Measurements from ENCODE around the gene FBLN2. TPM values are rescaled to one million over a fixed set of nuclear protein-coding genes. Genes with fewer than 3 reads are reported as not detected.

FBLN2 gene
- total and polyA plus RNA-seq, 4 donors: 1.3 to 9.1 (median 4.3) TPM

- Histone ChIP-seq H3K4me3 (ENCODE audit: low read depth in 1 of 3, low read length in 3 of 3) (no peak overlapping the region), H3K36me3 (ENCODE audit: control insufficient read depth in 4 of 4, insufficient read depth in 3 of 4, low read depth in 1 of 4, low read length in 3 of 4) (no peaks in the 10 kb centered on the region), H3K4me1 (ENCODE audit: control insufficient read depth in 4 of 4, insufficient read depth in 4 of 4, low read length in 3 of 4) (no peaks in the 10 kb centered on the region), H3K27me3 (ENCODE audit: control insufficient read depth in 4 of 4, insufficient read depth in 4 of 4, low read length in 3 of 4) (peaks cover 0 to 5% (median 0%) of the 10 kb centered on the region in 4 donors), H3K27ac (ENCODE audit: low read depth in 1 of 2, low read length in 2 of 2) (no peak overlapping the region), H3K9me3 (ENCODE audit: control insufficient read depth in 4 of 4, low read length in 3 of 4) (no peaks in the 10 kb centered on the region), H3K9ac (ENCODE audit: low read depth in 1 of 2, low read length in 2 of 2) (no peak overlapping the region)
- 90% methylated on average over 16 of the region's 16 CpGs for WGBS
- no peak for DNase-seq (ENCODE audit: low spot score)
- TF ChIP-seq MAX (IDR thresholded peaks at IDR 0.05) (no peak), RXRA (IDR thresholded peaks at IDR 0.05) (no peak), JUND (IDR thresholded peaks at IDR 0.05) (no peak), FOXA2 (IDR thresholded peaks at IDR 0.05) (no peak), CTCF (IDR thresholded peaks at IDR 0.05; ENCODE audit: low read depth, low read length, missing input control) (no peak), ATF3 (IDR thresholded peaks at IDR 0.05) (no peak), SP1 (IDR thresholded peaks at IDR 0.05) (no peak), YY1 (IDR thresholded peaks at IDR 0.05) (no peak), NR2F2 (IDR thresholded peaks at IDR 0.05) (no peak), GABPA (IDR thresholded peaks at IDR 0.05 in 1 of 2, conservative IDR thresholded peaks at IDR 0.05 in 1 of 2) (no peak), HNF4G (IDR thresholded peaks at IDR 0.05) (no peak), HNF4A (conservative IDR thresholded peaks at IDR 0.05) (no peak), TAF1 (conservative IDR thresholded peaks at IDR 0.05) (no peak), RAD21 (IDR thresholded peaks at IDR 0.05) (no peak), REST (IDR thresholded peaks at IDR 0.05) (no peak), EGR1 (IDR thresholded peaks at IDR 0.05; ENCODE audit: low read depth in 2 of 2) (no peak)
These were observed 80.7 kb downstream of the FBLN2 start for GRCh38 chr3:13629644-13630043.

- H3K27me3 ChIP-seq (ENCODE audit: control insufficient read depth in 4 of 4, insufficient read depth in 4 of 4, low read length in 3 of 4): peaks cover 0 to 5% (median 0%) of the 10 kb centered on the region in 4 donors
- no peak for DNase-seq (ENCODE audit: low spot score)
- no peak overlapping the region for H3K9ac ChIP-seq (ENCODE audit: low read depth in 1 of 2, low read length in 2 of 2)
- H3K36me3 ChIP-seq (ENCODE audit: control insufficient read depth in 4 of 4, insufficient read depth in 3 of 4, low read depth in 1 of 4, low read length in 3 of 4): no peaks in the 10 kb centered on the region
- no peaks in the 10 kb centered on the region for H3K4me1 ChIP-seq (ENCODE audit: control insufficient read depth in 4 of 4, insufficient read depth in 4 of 4, low read length in 3 of 4)
- H3K27ac ChIP-seq (ENCODE audit: low read depth in 1 of 2, low read length in 2 of 2): no peak overlapping the region
- WGBS: 88% methylated on average over 13 of the region's 13 CpGs
- TF ChIP-seq GABPA (IDR thresholded peaks at IDR 0.05 in 1 of 2, conservative IDR thresholded peaks at IDR 0.05 in 1 of 2): no peak
- H3K9me3 ChIP-seq (ENCODE audit: control insufficient read depth in 4 of 4, low read length in 3 of 4): no peaks in the 10 kb centered on the region
- H3K4me3 ChIP-seq (ENCODE audit: low read depth in 1 of 3, low read length in 3 of 3): no peak overlapping the region
These were observed 82.3 kb downstream of the FBLN2 start for GRCh38 chr3:13631256-13631655.
